ENCODE results near the gene LPIN1.

- TF ChIP-seq CTCF (CRISPR knock-in tag; IDR thresholded peaks at IDR 0.05) (no peak), ZNF12 (CRISPR knock-in tag; IDR thresholded peaks at IDR 0.05) (no peak), ZNF598 (CRISPR knock-in tag; IDR thresholded peaks at IDR 0.05; ENCODE audit: borderline replicate concordance) (no peak), ETV6 (CRISPR knock-in tag; conservative IDR thresholded peaks at IDR 0.05) (no peak), GABPB1 (CRISPR knock-in tag; IDR thresholded peaks at IDR 0.05) (no peak), ZBTB7B (CRISPR knock-in tag; IDR thresholded peaks at IDR 0.05) (no peak), ZNF83 (CRISPR knock-in tag; IDR thresholded peaks at IDR 0.05; ENCODE audit: borderline replicate concordance) (no peak), ZFX (CRISPR knock-in tag; IDR thresholded peaks at IDR 0.05; ENCODE audit: low read depth) (no peak), ZNF782 (CRISPR knock-in tag; IDR thresholded peaks at IDR 0.05; ENCODE audit: borderline replicate concordance) (no peak)
Observed at GRCh38 chr2:11765501-11765900, 19.1 kb downstream of the LPIN1 start.
